GM23338 (cell line): ENCODE data around the gene TDRD7. TPM values are rescaled to one million over a fixed set of nuclear protein-coding genes. Genes with fewer than 3 reads are reported as not detected.

Experiments used
- ATAC-seq: fragments of 200-7000 bp; cut with Tn5 transposase; 3 replicates; pipeline ENCODE4 v1.9.1; 2020
- DNase-seq: peaks from one replicate; pipeline ENCODE4 v3.0.0-alpha.2; 2015; ENCODE audit warnings: low spot score
- H2AFZ ChIP-seq: fragments of 200-600 bp; sonication (generic); 2 replicates; pipeline ENCODE4 v1.8.0; 2016; ENCODE audit warnings: antibody characterized with exemption, mild to moderate bottlenecking, moderate library complexity
- H3F3A ChIP-seq: fragments of 200-600 bp; sonication (generic); replicated peaks from 2 replicates; pipeline ENCODE4 v1.8.0; 2017; ENCODE audit warnings: antibody characterized with exemption, mixed run types, low read depth
- H3K27ac ChIP-seq: fragments of 200-600 bp; sonication (generic); 2 replicates; pipeline ENCODE4 v1.6.1; 2016; ENCODE audit warnings: low read depth
- H3K27me3 ChIP-seq: fragments of 200-600 bp; sonication (generic); 2 replicates; pipeline ENCODE4 v1.8.0; 2016; ENCODE audit warnings: mild to moderate bottlenecking, mixed run types, moderate library complexity; ENCODE audit not compliant: insufficient read depth
- H3K36me3 ChIP-seq: fragments of 200-600 bp; sonication (generic); 2 replicates; pipeline ENCODE4 v1.8.0; 2016; ENCODE audit warnings: mild to moderate bottlenecking; ENCODE audit not compliant: insufficient read depth
- H3K4me1 ChIP-seq: fragments of 200-600 bp; sonication (generic); 2 replicates; pipeline ENCODE4 v1.8.0; 2016; ENCODE audit warnings: mild to moderate bottlenecking, moderate library complexity; ENCODE audit not compliant: insufficient read depth
- H3K4me2 ChIP-seq: fragments of 200-600 bp; sonication (generic); 2 replicates; pipeline ENCODE4 v1.7.1; 2017; ENCODE audit warnings: mixed run types
- H3K4me3 ChIP-seq: fragments of 200-600 bp; sonication (generic); 2 replicates; pipeline ENCODE4 v1.6.1; 2016; ENCODE audit warnings: mixed run types
- H3K79me2 ChIP-seq: fragments of 200-600 bp; sonication (generic); replicated peaks from 2 replicates; pipeline ENCODE4 v1.8.0; 2017; ENCODE audit warnings: mild to moderate bottlenecking; ENCODE audit not compliant: insufficient read depth
- H3K9me2 ChIP-seq: fragments of 200-600 bp; sonication (generic); 2 replicates; pipeline ENCODE4 v1.8.0; 2017; ENCODE audit not compliant: insufficient read depth
- H4K20me1 ChIP-seq: fragments of 200-600 bp; sonication (generic); replicated peaks from 2 replicates; pipeline ENCODE4 v1.8.0; 2017; ENCODE audit warnings: mild to moderate bottlenecking; ENCODE audit not compliant: insufficient read depth
- H3K27ac Mint-ChIP-seq: 2 replicates; pipeline ENCODE4 v1.8.0; 2020; ENCODE audit warnings: inconsistent platforms, mild to moderate bottlenecking, moderate library complexity, mixed read lengths
- H3K27me3 Mint-ChIP-seq: 3 replicates; pipeline ENCODE4 v1.8.0; 2022; ENCODE audit warnings: low read depth, mild to moderate bottlenecking, moderate library complexity, mixed read lengths, inconsistent platforms; ENCODE audit not compliant: insufficient read depth, poor library complexity
- H3K36me3 Mint-ChIP-seq: 3 replicates; pipeline ENCODE4 v1.8.0; 2021; ENCODE audit warnings: low read depth, mild to moderate bottlenecking, inconsistent platforms, moderate library complexity, mixed read lengths
- H3K4me1 Mint-ChIP-seq: 3 replicates; pipeline ENCODE4 v1.8.0; 2020; ENCODE audit warnings: mild to moderate bottlenecking, inconsistent platforms, mixed read lengths
- H3K4me3 Mint-ChIP-seq: 3 replicates; pipeline ENCODE4 v1.8.0; 2021; ENCODE audit warnings: moderate library complexity, mild to moderate bottlenecking, inconsistent platforms, mixed read lengths
- H3K9me3 Mint-ChIP-seq: 3 replicates; pipeline ENCODE4 v1.8.0; 2020; ENCODE audit warnings: moderate library complexity, mild to moderate bottlenecking, inconsistent platforms, mixed read lengths
- CREB1 ChIP-seq: fragments of 250-450 bp; sonication (Bioruptor Pico); IDR thresholded peaks from 2 replicates; pipeline ENCODE4 v1.5.0; 2020; ENCODE audit warnings: low read depth, mild to moderate bottlenecking, moderate library complexity
- CTCF ChIP-seq, 2 experiments: fragments of 200-600 bp in 1 of 2; sonication (generic) in 1 of 2; conservative IDR thresholded peaks; 2 replicates each; pipeline versions ENCODE4 v1.5.1 to v1.6.1; 2016 to 2017; ENCODE audit warnings: antibody characterized with exemption in 2 of 2, low read depth in 2 of 2, mild to moderate bottlenecking in 2 of 2, moderate library complexity in 1 of 2
- ETS1 ChIP-seq: IDR thresholded peaks from 2 replicates; pipeline ENCODE4 v1.6.1; 2016; ENCODE audit warnings: antibody characterized with exemption
- EZH2 ChIP-seq: fragments of 200-600 bp; sonication (generic); IDR thresholded peaks from one replicate; pipeline ENCODE4 v1.8.0; 2017; ENCODE audit warnings: antibody characterized with exemption, mild to moderate bottlenecking, low read depth; ENCODE audit not compliant: unreplicated experiment
- EZH2phosphoT487 ChIP-seq: fragments of 200-600 bp; sonication (generic); IDR thresholded peaks from one replicate; pipeline ENCODE4 v1.8.1; 2018; ENCODE audit warnings: antibody characterized with exemption; ENCODE audit not compliant: unreplicated experiment
- JUNB ChIP-seq: IDR thresholded peaks from one replicate; pipeline ENCODE4 v1.6.1; 2016; ENCODE audit warnings: antibody characterized with exemption; ENCODE audit not compliant: unreplicated experiment
- NANOG ChIP-seq: IDR thresholded peaks from 2 replicates; pipeline ENCODE4 v1.6.1; 2016; ENCODE audit warnings: antibody characterized with exemption, borderline replicate concordance
- POLR2AphosphoS5 ChIP-seq: IDR thresholded peaks from 2 replicates; pipeline ENCODE4 v1.6.1; 2016; ENCODE audit warnings: antibody characterized with exemption, low read depth
- STAT1 ChIP-seq: IDR thresholded peaks from one replicate; pipeline ENCODE4 v1.6.1; 2016; ENCODE audit warnings: antibody characterized with exemption; ENCODE audit not compliant: unreplicated experiment
- ZNF114 ChIP-seq: fragments of 250-450 bp; sonication (Bioruptor Pico); IDR thresholded peaks from 2 replicates; pipeline ENCODE4 v1.5.0; 2020; ENCODE audit warnings: mild to moderate bottlenecking, moderate library complexity
- ZNF331 ChIP-seq: fragments of 250-450 bp; sonication (Bioruptor Pico); IDR thresholded peaks from 2 replicates; pipeline ENCODE4 v1.5.0; 2020; ENCODE audit warnings: low read depth, mild to moderate bottlenecking, moderate library complexity
- ZNF462 ChIP-seq: fragments of 250-450 bp; sonication (Bioruptor Pico); IDR thresholded peaks from 2 replicates; pipeline ENCODE4 v1.5.0; 2020; ENCODE audit warnings: mild to moderate bottlenecking, moderate library complexity
- polyA plus RNA-seq: library from polyadenylated mRNA; unstranded; fragments of >200 nt; fragmentation: Nextera tagmentation; extraction: Ambion mirVana; gene quantifications from 2 replicates; pipeline ENCODE4 v1.2.1, GENCODE V29; 2016
- total RNA-seq: library from RNA; depleted of rRNA; stranded (reverse); fragments of >200 nt; shearing (Covaris generic); gene quantifications from 2 replicates; pipeline ENCODE4 v1.2.3, GENCODE V29; 2014
- TF ChIP-seq, protein P1 (sequence below): IDR thresholded peaks from one replicate; pipeline ENCODE4 v1.6.1; 2018; ENCODE audit warnings: antibody characterized with exemption; ENCODE audit not compliant: unreplicated experiment

TDRD7 gene
- total and polyA plus RNA-seq, 2 experiments from 2014 or later, result 1.7 to 3.1 TPM

- Histone ChIP-seq H3K27ac (no peak overlapping the region), H3K36me3 (no peaks in the 10 kb centered on the region), H4K20me1 (no peaks in the 10 kb centered on the region), H3K4me3 (no peak overlapping the region), H3K79me2 (no peaks in the 10 kb centered on the region), H3K4me1 (peaks cover 13% of the 10 kb centered on the region; the same call in 1 of the 2 replicates), H2AFZ (no peak overlapping the region), H3K9me2 (no peaks in the 10 kb centered on the region; the same call in 1 of the 2 replicates), H3K27me3 (no peaks in the 10 kb centered on the region), H3K4me2 (no peak overlapping the region), H3F3A (no peaks in the 10 kb centered on the region)
- H3K4me1 Mint-ChIP-seq, result peaks cover 25% of the 10 kb centered on the region
- DNase-seq (no peak), ATAC-seq (no peak)
- no peak overlapping the region for H3K4me3 Mint-ChIP-seq
- H3K36me3 Mint-ChIP-seq, result no peaks in the 10 kb centered on the region
- H3K9me3 Mint-ChIP-seq, result no peaks in the 10 kb centered on the region; the same call in 2 of the 3 replicates
- peaks cover 28% of the 10 kb centered on the region for H3K27me3 Mint-ChIP-seq
- H3K27ac Mint-ChIP-seq, result no peak overlapping the region
- TF ChIP-seq ZNF114 (CRISPR knock-in tag), result no peak
- TF ChIP-seq ZNF462 (CRISPR knock-in tag), result no peak
- no peak for TF ChIP-seq POLR2AphosphoS5
- TF ChIP-seq, protein P1, sequence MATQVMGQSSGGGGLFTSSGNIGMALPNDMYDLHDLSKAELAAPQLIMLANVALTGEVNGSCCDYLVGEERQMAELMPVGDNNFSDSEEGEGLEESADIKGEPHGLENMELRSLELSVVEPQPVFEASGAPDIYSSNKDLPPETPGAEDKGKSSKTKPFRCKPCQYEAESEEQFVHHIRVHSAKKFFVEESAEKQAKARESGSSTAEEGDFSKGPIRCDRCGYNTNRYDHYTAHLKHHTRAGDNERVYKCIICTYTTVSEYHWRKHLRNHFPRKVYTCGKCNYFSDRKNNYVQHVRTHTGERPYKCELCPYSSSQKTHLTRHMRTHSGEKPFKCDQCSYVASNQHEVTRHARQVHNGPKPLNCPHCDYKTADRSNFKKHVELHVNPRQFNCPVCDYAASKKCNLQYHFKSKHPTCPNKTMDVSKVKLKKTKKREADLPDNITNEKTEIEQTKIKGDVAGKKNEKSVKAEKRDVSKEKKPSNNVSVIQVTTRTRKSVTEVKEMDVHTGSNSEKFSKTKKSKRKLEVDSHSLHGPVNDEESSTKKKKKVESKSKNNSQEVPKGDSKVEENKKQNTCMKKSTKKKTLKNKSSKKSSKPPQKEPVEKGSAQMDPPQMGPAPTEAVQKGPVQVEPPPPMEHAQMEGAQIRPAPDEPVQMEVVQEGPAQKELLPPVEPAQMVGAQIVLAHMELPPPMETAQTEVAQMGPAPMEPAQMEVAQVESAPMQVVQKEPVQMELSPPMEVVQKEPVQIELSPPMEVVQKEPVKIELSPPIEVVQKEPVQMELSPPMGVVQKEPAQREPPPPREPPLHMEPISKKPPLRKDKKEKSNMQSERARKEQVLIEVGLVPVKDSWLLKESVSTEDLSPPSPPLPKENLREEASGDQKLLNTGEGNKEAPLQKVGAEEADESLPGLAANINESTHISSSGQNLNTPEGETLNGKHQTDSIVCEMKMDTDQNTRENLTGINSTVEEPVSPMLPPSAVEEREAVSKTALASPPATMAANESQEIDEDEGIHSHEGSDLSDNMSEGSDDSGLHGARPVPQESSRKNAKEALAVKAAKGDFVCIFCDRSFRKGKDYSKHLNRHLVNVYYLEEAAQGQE, result no peak
- no peak for TF ChIP-seq NANOG
- no peak for TF ChIP-seq STAT1
- no peak for TF ChIP-seq JUNB
- TF ChIP-seq ZNF331, result no peak
- TF ChIP-seq EZH2phosphoT487, result no peak
- TF ChIP-seq CTCF (conservative IDR thresholded peaks at IDR 0.05; ENCODE audit: low read depth in 2 of 2), result no peak
- no peak for TF ChIP-seq EZH2
- TF ChIP-seq ETS1, result no peak
- TF ChIP-seq CREB1 (CRISPR knock-in tag), result no peak
Observed at GRCh38 chr9:97389249-97389648, 22.6 kb upstream of the TDRD7 start.
